Activated CD4-positive, alpha-beta T cell treated with anti-CD3 and anti-CD28 coated beads, Interleukin-2, amount 10 ng/mL, durations not matched to agents 7 days and 5 days (primary cell): ENCODE measurements around the gene SIRPB1. TPM values are rescaled to one million over a fixed set of nuclear protein-coding genes. Genes with fewer than 3 reads are reported as not detected.
"Not testable (repeated sequence)": the region's sequence is repeated elsewhere in the genome, so short reads cannot be mapped to it uniquely, and the experiment has no call there.

Experiments used
- CTCF ChIA-PET: fragments of 350-600 bp; sonication (Branson Sonifier 250); formaldehyde crosslinking; loops from one replicate; lab custom pipeline; 2021; ENCODE audit warnings: antibody characterized with exemption; lab: Charles Lee
- POLR2A ChIA-PET: fragments of 350-600 bp; sonication (Branson Sonifier 250); formaldehyde crosslinking; loops from one replicate; lab custom pipeline; 2021; ENCODE audit warnings: antibody characterized with exemption; lab: Charles Lee
- DNase-seq: peaks from one replicate; pipeline ENCODE4 v3.0.0-alpha.2; 2020
- H3K27ac Mint-ChIP-seq: one replicate; pipeline ENCODE4 v1.8.0; 2021; ENCODE audit warnings: mild to moderate bottlenecking, moderate library complexity, mixed read lengths
- H3K27me3 Mint-ChIP-seq: one replicate; pipeline ENCODE4 v1.8.0; 2021; ENCODE audit warnings: mixed read lengths
- H3K36me3 Mint-ChIP-seq: one replicate; pipeline ENCODE4 v1.8.0; 2021; ENCODE audit warnings: low read depth, mixed read lengths
- H3K4me1 Mint-ChIP-seq: one replicate; pipeline ENCODE4 v1.8.0; 2021; ENCODE audit warnings: mixed read lengths
- H3K4me3 Mint-ChIP-seq: one replicate; pipeline ENCODE4 v1.8.0; 2021; ENCODE audit warnings: mild to moderate bottlenecking, moderate library complexity, mixed read lengths
- H3K9me3 Mint-ChIP-seq: one replicate; pipeline ENCODE4 v1.8.0; 2021; ENCODE audit warnings: mixed read lengths
- total RNA-seq, 2 experiments: library from RNA; stranded (reverse); gene quantifications; one replicate each; pipeline ENCODE4 v1.2.3, GENCODE V29; 2021

Gene SIRPB1
- total RNA-seq, 2 experiments from 2014 or later, result 3.6 to 4.5 TPM

- H3K27me3 Mint-ChIP-seq, result no peaks in the 10 kb centered on the region
- CTCF ChIA-PET, result interaction anchor here (1.0 kb wide), 1 partner anchor 234 kb away, joined by 3 read pairs; no protein-coding TSS in a partner anchor
Measured at GRCh38 chr20:1576641-1577040, 43.2 kb downstream of the SIRPB1 start.

GRCh38 chr20:1576003-1576402 lies 43.8 kb downstream of the SIRPB1 start:
- H3K27ac Mint-ChIP-seq, H3K9me3 Mint-ChIP-seq, H3K27me3 Mint-ChIP-seq, POLR2A ChIA-PET, DNase-seq, H3K36me3 Mint-ChIP-seq, H3K4me3 Mint-ChIP-seq, H3K4me1 Mint-ChIP-seq: not testable (repeated sequence)
- CTCF ChIA-PET, result interaction anchor here (1.0 kb wide), 1 partner anchor 234 kb away, joined by 3 read pairs; no protein-coding TSS in a partner anchor

More at GRCh38 chr20:1576641-1577040, 43.2 kb downstream of the SIRPB1 start:
- Mint-ChIP-seq H3K4me3 (no peak overlapping the region), H3K27ac (no peak overlapping the region), H3K36me3 (no peaks in the 10 kb centered on the region), H3K9me3 (no peaks in the 10 kb centered on the region), H3K4me1 (no peaks in the 10 kb centered on the region)
- DNase-seq, result no peak
- POLR2A ChIA-PET, result no interaction called here

DNA sequence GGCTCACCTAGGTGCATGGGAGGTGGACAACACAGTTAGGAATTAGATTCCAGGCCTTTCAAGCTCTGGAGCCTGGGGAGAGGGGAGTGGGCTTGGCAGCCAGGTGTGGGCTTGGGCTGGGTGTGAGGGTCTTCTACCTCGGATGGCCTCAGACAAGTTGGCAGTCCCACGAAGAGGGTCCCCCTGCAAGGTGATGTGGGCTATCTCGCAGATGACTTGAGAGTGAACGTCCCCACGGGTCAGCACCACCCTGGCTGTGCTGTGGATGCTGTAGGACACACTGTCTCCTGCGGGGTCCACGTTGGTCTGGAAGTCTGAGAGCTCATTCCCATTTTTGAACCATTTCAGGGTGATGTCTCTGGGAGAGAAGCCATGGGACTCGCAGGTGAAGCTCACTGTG lies 48.2 kb downstream of the SIRPB1 start:
- H3K36me3 Mint-ChIP-seq, H3K4me3 Mint-ChIP-seq, DNase-seq, POLR2A ChIA-PET, H3K9me3 Mint-ChIP-seq, H3K27me3 Mint-ChIP-seq, H3K27ac Mint-ChIP-seq, H3K4me1 Mint-ChIP-seq: not testable (repeated sequence)
- CTCF ChIA-PET, result interaction anchor here (1.2 to 1.6 kb wide), 2 partner anchors 10 to 600 kb away, joined by 4 read pairs; no protein-coding TSS in a partner anchor

Other genes with a start within 250 kb of the SIRPB1 start
- 100 to 1,000 TPM; 207 to 238 TPM for gene FKBP1A, start 227.0 kb downstream of the SIRPB1 start, total RNA-seq
- gene NSFL1C, start 153.2 kb downstream of the SIRPB1 start, total RNA-seq, result 10 to 100 TPM; 56.5 to 64.8 TPM
- not detected for gene SIRPB2, start 128.6 kb downstream of the SIRPB1 start, total RNA-seq
- under 1 TPM; 0.17 to 0.27 TPM for gene SIRPD, start 62.3 kb downstream of the SIRPB1 start, total RNA-seq
- gene SIRPG, start 37.8 kb upstream of the SIRPB1 start, total RNA-seq, result 10 to 100 TPM; 82.6 to 90.1 TPM